PC-3 (cell line): ENCODE data around the gene RETREG2.
"Not testable (repeated sequence)": the region's sequence is repeated elsewhere in the genome, so short reads cannot be mapped to it uniquely, and the experiment has no call there.

ENCODE experiments used
- CTCF ChIP-seq: fragments of 300-600 bp; sonication (generic); conservative IDR thresholded peaks from 2 replicates; pipeline ENCODE4 v1.5.1; 2017; ENCODE audit warnings: antibody characterized with exemption, low read depth, mild to moderate bottlenecking, low read length
- EZH2 ChIP-seq: fragments of 300-600 bp; sonication (generic); IDR thresholded peaks from one replicate; pipeline ENCODE4 v1.6.1; 2017; ENCODE audit warnings: antibody characterized with exemption, mild to moderate bottlenecking, low read length; ENCODE audit not compliant: unreplicated experiment

GRCh38 chr2:219200502-219201326, 22.6 kb downstream of the RETREG2 start:
- not testable (repeated sequence) for TF ChIP-seq CTCF, EZH2
